ENCODE measurements around the gene SAMD1. TPM values are rescaled to one million over a fixed set of nuclear protein-coding genes. Genes with fewer than 3 reads are reported as not detected.

Gene SAMD1
- total RNA-seq, 4 donors from 2014 or later: 8.6 to 22.5 (median 10.8) TPM

GRCh38 chr19:14118165-14119051 is 27.9 kb upstream of the SAMD1 start:
- DNase-seq (ENCODE audit: low spot score) (peak; percentile 69), ATAC-seq (ENCODE audit: low FRiP score) (peak; percentile 66)
- no peak for TF ChIP-seq CTCF (IDR thresholded peaks at IDR 0.05)

GRCh38 chr19:14117668-14118164 is 27.2 kb upstream of the SAMD1 start, which contains the start of gene PRKACA:
PRKACA (minus strand) TSS chr19:14117762; CDS start chr19:14117547, 215 bp downstream.
- TF ChIP-seq CTCF (IDR thresholded peaks at IDR 0.05): no peak
- ATAC-seq (ENCODE audit: low FRiP score) (peak; percentile 96), DNase-seq (ENCODE audit: low spot score) (peak; percentile 91)

GRCh38 chr19:14116918-14117578 is 26.5 kb upstream of the SAMD1 start:
- DNase-seq (ENCODE audit: low spot score): no peak
- ATAC-seq (ENCODE audit: low FRiP score): peak; percentile 3
- TF ChIP-seq CTCF (IDR thresholded peaks at IDR 0.05): no peak

DNA sequence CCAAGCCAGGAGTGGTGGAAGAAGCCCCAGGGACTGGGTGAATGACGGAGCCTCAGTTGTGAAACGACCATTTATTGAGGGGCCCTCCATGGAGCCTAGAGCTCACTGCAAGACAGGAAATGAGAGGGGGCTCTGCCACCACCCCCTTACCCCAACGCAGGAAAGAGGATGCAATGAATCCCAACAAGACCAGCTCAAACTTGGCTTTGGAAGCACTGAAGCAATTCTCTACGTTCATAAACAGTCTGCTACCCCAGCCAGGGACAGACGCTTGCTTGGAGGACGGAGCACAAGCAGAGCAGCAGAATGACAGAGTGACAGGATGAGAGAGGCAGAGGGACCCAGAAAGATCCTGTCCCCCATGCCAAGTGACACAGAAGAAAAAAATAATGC is 26.0 kb upstream of the SAMD1 start:
- DNase-seq (ENCODE audit: low spot score) (no peak), ATAC-seq (ENCODE audit: low FRiP score) (no peak)
- TF ChIP-seq CTCF (IDR thresholded peaks at IDR 0.05): no peak

- no peak for DNase-seq (ENCODE audit: low spot score)
- TF ChIP-seq CTCF (IDR thresholded peaks at IDR 0.05): no peak
- ATAC-seq (ENCODE audit: low FRiP score): no peak
Observed at GRCh38 chr19:14115756-14116155, 25.2 kb upstream of the SAMD1 start.

- TF ChIP-seq CTCF (IDR thresholded peaks at IDR 0.05): no peak
- DNase-seq (ENCODE audit: low spot score) (no peak), ATAC-seq (ENCODE audit: low FRiP score) (no peak)
Observed at GRCh38 chr19:14114854-14115253, 24.3 kb upstream of the SAMD1 start.

Data from omental fat pad (tissue), 4 donors.